NCI-H2227 treated with DMSO at 0.1 percent for 48 hours (cell line): ENCODE measurements around the gene F9.
"Not testable (repeated sequence)": the region's sequence is repeated elsewhere in the genome, so short reads cannot be mapped to it uniquely, and the experiment has no call there.

Source experiments
- DNase-seq: peaks from one replicate; lab custom pipeline; 2025; lab: John Stamatoyannopoulos, UW

Gene F9

GRCh38 chrX:139530550-139530949, at the start of gene F9:
TSS of gene F9 (plus strand) at chrX:139530739. CDS start at chrX:139530765, 26 bp downstream.
- no peak for DNase-seq

GRCh38 chrX:139483699-139484098, 46.8 kb upstream of the F9 start:
- DNase-seq: no peak

- DNase-seq: no peak
These were observed 45.9 kb upstream of the F9 start for GRCh38 chrX:139484591-139484990.

DNA sequence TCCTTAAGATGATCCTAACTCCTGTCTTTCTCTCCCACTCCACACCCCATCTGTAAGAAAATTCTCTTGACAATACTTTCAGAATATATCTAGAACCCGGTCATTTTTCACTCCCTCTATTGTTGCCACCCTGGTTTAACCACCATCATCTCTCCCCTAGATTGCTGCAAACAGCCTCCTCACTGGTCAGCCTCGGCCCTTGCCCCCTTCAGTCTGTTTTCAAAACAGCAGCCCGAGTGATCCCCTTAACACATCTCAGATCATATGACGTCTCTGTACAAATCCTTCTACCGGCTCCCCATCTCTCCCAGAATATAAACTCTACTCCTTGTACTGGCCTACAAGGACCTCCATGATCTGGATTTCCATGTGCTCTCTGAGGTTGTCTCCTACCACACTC, 35.2 kb upstream of the F9 start:
- DNase-seq: no peak

GRCh38 chrX:139506333-139506732, 24.2 kb upstream of the F9 start:
- no peak for DNase-seq

- DNase-seq: no peak
These were observed 22.4 kb upstream of the F9 start for GRCh38 chrX:139508099-139508498.

DNA sequence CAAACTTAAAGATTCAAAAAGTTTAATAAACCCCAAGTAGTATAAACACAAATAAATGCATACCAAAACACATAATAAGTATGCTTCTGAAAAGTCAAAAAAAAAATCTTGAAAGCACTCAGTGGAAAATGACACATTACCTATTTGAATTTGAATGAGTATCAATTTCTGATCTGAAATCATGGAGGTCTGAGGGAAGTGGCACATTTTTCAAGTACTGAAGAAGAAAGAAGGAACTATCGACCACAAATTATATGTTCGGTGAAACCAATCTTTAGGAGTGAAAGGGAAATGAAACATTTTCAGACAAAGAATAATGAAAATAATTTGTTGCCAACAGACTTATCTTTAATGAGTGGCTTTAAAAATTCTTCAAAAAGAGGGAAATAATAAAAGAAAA, 12.1 kb upstream of the F9 start:
- DNase-seq: no peak

DNA sequence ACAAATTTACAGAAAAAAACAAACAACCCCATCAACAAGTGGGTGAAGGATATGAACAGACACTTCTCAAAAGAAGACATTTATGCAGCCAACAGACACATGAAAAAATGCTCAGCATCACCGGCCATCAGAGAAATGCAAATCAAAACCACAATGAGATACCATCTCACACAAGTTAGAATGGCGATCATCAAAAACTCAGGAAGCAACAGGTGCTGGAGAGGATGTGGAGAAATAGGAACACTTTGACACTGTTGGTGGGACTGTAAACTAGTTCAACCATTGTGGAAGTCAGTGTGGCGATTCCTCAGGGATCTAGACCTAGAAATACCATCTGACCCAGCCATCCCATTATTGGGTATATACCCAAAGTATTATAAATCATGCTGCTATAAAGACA, 1.7 kb upstream of the F9 start:
- DNase-seq: not testable (repeated sequence)

GRCh38 chrX:139532834-139533233, 2.3 kb downstream of the F9 start:
- DNase-seq: no peak

GRCh38 chrX:139533444-139533843, 2.9 kb downstream of the F9 start:
- no peak for DNase-seq

- DNase-seq: no peak
These were observed 8.6 kb downstream of the F9 start for GRCh38 chrX:139538907-139539790.

- DNase-seq: no peak
These were observed 12.1 kb downstream of the F9 start for GRCh38 chrX:139542652-139543051.

DNA sequence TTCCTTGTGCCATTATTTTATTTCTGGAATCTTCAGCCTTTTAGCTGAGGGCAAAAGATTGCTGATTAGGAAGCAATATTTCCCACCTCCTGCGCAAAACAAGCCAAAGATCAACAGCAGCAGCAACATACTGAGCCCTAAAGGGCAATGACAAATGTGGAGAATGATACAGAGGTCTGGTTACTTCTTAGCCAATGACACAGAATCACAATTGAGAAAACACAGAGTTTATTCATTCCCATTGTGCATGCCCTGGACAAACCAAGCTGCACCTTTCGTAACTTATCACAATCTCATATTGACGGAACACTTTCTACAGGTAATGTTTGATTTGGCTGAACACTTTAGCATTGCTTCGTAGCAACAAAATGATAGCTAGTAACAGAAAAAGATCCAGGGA, 13.4 kb downstream of the F9 start:
- DNase-seq: no peak

GRCh38 chrX:139544591-139544990, 14.1 kb downstream of the F9 start:
- no peak for DNase-seq

- no peak for DNase-seq
These were observed 23.8 kb downstream of the F9 start for GRCh38 chrX:139554376-139554775.

DNA sequence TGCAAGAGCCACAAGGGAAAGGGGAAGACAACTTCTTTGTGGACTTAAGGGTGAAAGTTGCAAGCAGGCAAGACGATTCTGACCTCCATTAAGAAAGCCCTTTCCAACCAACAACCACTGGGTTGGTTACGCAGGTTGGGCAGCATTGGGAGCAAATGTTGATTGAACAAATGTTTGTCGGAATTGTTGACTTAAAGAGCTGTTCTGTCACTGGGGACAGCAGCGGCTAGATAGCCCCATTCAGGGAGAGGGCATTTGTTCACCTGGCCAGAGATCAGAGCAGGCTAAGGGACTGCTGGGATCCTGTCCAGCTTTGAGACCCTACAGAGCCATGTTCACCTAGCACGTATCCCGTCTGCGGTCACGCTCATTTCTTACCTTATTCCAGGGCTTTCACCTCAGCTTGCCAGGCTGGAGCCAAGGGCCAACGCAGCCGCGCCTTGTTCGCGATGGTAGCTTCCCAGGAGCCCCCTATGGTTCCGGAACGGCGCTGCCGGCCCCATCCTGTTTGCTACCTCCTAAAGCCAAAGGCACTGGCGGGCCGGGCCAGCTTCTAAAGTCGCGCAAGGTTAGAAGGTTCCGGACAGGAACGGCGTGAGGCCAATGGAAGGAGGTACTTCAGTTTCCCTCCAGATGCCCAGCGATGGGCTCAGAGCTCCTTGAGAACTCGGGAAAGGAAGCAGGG, 24.6 kb downstream of the F9 start:
- DNase-seq: no peak

DNA sequence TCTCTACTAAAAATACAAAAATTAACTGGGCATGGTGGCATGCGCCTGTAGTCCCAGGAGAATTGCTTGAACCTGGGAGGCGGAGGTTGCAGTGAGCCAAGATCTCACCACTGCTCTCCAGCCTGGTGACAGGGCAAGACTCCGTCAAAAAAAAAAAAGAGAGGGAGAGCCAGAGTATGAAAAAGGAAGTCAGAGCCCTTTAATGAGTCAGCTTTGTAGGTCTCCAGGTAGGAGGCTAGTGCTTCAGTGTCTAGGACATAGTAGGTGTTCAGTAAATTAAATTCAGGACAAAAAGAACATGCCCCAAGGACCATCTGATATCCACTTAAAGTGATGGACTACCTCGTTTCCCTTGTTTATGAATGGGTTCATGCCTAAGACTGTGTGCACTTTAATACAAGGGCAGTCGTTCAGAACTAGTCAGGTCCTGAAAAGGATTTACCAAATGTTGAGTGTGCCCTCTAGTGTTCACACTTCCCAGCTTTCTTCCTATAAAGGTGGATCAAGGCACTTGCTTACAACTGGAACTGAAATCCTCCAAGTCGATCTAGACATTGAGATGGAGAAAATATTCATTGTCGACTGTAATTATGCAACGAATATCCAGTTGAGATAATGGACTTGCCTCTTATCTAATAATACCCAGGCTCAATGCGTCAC, 29.0 kb downstream of the F9 start:
- no peak for DNase-seq

DNA sequence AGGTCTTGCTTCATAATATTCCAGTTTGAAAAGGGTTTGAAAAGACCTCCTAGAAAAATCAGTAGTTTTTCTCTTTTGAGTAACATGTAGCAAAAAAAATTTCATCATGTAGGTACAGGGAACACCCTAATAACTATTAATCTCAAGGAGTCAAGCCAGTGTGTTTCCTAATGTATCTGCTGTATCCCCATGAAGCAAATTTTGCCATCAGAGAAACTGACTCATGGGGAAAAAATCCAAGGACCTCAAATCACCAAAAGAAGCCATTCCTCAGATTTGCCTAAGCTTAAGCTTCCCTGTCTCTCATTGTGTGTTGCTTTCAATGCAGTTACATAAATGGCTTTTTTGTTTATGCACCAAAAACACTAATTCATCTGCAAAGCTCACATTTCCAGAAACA, 29.7 kb downstream of the F9 start:
- no peak for DNase-seq

GRCh38 chrX:139563251-139563650, 32.7 kb downstream of the F9 start:
- no peak for DNase-seq

GRCh38 chrX:139566981-139567380, 36.4 kb downstream of the F9 start:
- DNase-seq: no peak

- no peak for DNase-seq
These were observed 50.5 kb downstream of the F9 start for GRCh38 chrX:139581068-139581467.

GRCh38 chrX:139585613-139586012, 55.1 kb downstream of the F9 start:
- DNase-seq: no peak

DNA sequence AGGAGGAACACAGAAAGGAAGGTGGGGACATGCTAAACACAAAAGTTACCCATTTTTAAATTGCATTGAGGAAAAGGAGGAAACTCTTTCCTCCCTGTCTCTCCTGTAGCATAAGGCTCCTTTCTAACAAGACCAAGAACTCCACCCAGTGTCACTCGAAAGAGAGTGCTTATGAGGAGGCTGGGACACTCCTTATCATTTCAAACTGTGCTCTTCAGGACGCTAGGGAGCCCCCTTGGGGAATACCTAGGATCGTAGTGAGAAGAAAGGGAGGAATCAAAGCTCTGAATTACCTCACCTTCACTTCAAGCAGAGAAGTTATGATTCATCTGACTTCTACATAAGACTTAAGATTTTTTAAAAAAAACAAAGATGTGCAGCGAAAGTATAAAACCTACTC, 65.5 kb downstream of the F9 start:
- DNase-seq: no peak
